HepG2 (cell line): ENCODE results near the gene CDH1. TPM values are rescaled to one million over a fixed set of nuclear protein-coding genes. Genes with fewer than 3 reads are reported as not detected.

Source experiments
- DNMT3B ChIP-seq: conservative IDR thresholded peaks from 2 replicates; pipeline ENCODE4 v1.6.1; 2016; ENCODE audit warnings: missing biosample characterization, control low read depth
- HES4 ChIP-seq: sonication (generic); formaldehyde crosslinking; IDR thresholded peaks from 2 replicates; pipeline ENCODE4 v1.9.0; 2021; ENCODE audit warnings: mild to moderate bottlenecking, missing genetic modification reagents, borderline replicate concordance
- NCOA2 ChIP-seq: sonication (generic); formaldehyde crosslinking; IDR thresholded peaks from 2 replicates; pipeline ENCODE4 v1.8.0; 2022; ENCODE audit warnings: inconsistent platforms
- SNAPC4 ChIP-seq: sonication (generic); formaldehyde crosslinking; IDR thresholded peaks from 2 replicates; pipeline ENCODE4 v1.4.0; 2020; ENCODE audit warnings: mild to moderate bottlenecking, missing genetic modification reagents
- STAT6 ChIP-seq: sonication (generic); formaldehyde crosslinking; IDR thresholded peaks from 2 replicates; pipeline ENCODE4 v1.4.0; 2020; ENCODE audit warnings: missing genetic modification reagents, mild to moderate bottlenecking, borderline replicate concordance
- TFE3 ChIP-seq: IDR thresholded peaks from 2 replicates; pipeline ENCODE4 v1.6.1; 2016
- TOPORS ChIP-seq: sonication (generic); formaldehyde crosslinking; IDR thresholded peaks from 2 replicates; pipeline ENCODE4 v1.8.0; 2023; ENCODE audit warnings: mild to moderate bottlenecking, missing genetic modification reagents
- ZIK1 ChIP-seq: sonication (generic); formaldehyde crosslinking; IDR thresholded peaks from 2 replicates; pipeline ENCODE4 v1.5.0; 2020; ENCODE audit warnings: mild to moderate bottlenecking, low read depth, missing genetic modification reagents, borderline replicate concordance
- ZNF407 ChIP-seq: sonication (generic); formaldehyde crosslinking; IDR thresholded peaks from one replicate; pipeline ENCODE4 v1.5.1; 2020; ENCODE audit warnings: mild to moderate bottlenecking, missing genetic modification reagents; ENCODE audit errors: not compliant biosample characterization
- polyA plus RNA-seq, 8 experiments: library from polyadenylated mRNA; depleted of rRNA in 3 of 8; stranded (reverse) in 7 of 8; unstranded in 1 of 8; fragments of >200 nt; fragmentation: Illumina TruSeq in 4 of 8; extraction: Trizol in 4 of 8; gene quantifications; 2 replicates each; pipeline versions ENCODE4 v1.2.1 to v1.2.3, GENCODE V29; 2011 to 2016; ENCODE audit warnings: low read depth in 4 of 8, missing spikeins in 1 of 8, mixed read lengths in 1 of 8; ENCODE audit not compliant: insufficient read depth in 1 of 8
- total RNA-seq, 5 experiments: library from RNA; depleted of rRNA; stranded (reverse); fragments of >200 nt; fragmentation: Illumina TruSeq; extraction: Trizol; gene quantifications; 2 replicates each; pipeline ENCODE4 v1.2.3, GENCODE V29; 2016; ENCODE audit warnings: low read depth in 1 of 5

The CDH1 gene
- total and polyA plus RNA-seq, 2 of the 13 experiments (the other 11 are each of a cell fraction or from before 2014, with no cell fraction given) = 0.95 to 9.8 TPM

GRCh38 chr16:68739964-68740627 lies 3.0 kb downstream of the CDH1 start (continued):
- no peak for TF ChIP-seq ZNF407 (CRISPR knock-in tag)
- peak; percentile 30; the same call in 1 of the 2 replicates for TF ChIP-seq TFE3 (CRISPR knock-in tag)
- TF ChIP-seq SNAPC4 (CRISPR knock-in tag) = no peak
- TF ChIP-seq HES4 (CRISPR knock-in tag) = no peak
- 0 out of 2 replicates have a peak, but pooled peaks have one; percentile 27 for TF ChIP-seq NCOA2
- 0 out of 2 replicates have a peak, but pooled peaks have one; percentile 67 for TF ChIP-seq DNMT3B (CRISPR knock-in tag)
- no peak for TF ChIP-seq ZIK1 (CRISPR knock-in tag)
- TF ChIP-seq STAT6 (CRISPR knock-in tag) = no peak
- no peak for TF ChIP-seq TOPORS (CRISPR knock-in tag)
